H1 (cell line): ENCODE results near the gene DOCK1.

Experiments used
- EP300 ChIP-seq, 2 experiments: IDR thresholded peaks; 1 replicate in 1 of 2; 2 replicates in 1 of 2; pipeline ENCODE4 v1.6.1; 2011 to 2012; ENCODE audit warnings: low read depth in 2 of 2, low read length in 2 of 2, mild to moderate bottlenecking in 2 of 2, borderline replicate concordance in 1 of 2, inconsistent platforms in 1 of 2, moderate library complexity in 1 of 2
- RBBP5 ChIP-seq: IDR thresholded peaks from 2 replicates; pipeline ENCODE4 v1.7.1; 2012; ENCODE audit warnings: low read depth, mild to moderate bottlenecking, inconsistent platforms, low read length, moderate library complexity, borderline replicate concordance
- SRF ChIP-seq: IDR thresholded peaks from 2 replicates; pipeline ENCODE4 v1.6.1; 2011; ENCODE audit warnings: mild to moderate bottlenecking, low read depth, low read length, moderate library complexity
- TBP ChIP-seq: IDR thresholded peaks from 2 replicates; pipeline ENCODE4 v1.6.1; 2011; ENCODE audit warnings: low read depth, low read length, improper control_type of control experiment

GRCh38 chr10:126904818-126905701 lies at the start of gene DOCK1:
- no peak for TF ChIP-seq SRF
- no peak for TF ChIP-seq EP300 (IDR thresholded peaks at IDR 0.05; ENCODE audit: borderline replicate concordance in 1 of 2, low read depth in 2 of 2, low read length in 2 of 2)
- TF ChIP-seq TBP = no peak; the same call in 1 of the 2 replicates
- 0 out of 2 replicates have a peak, but pooled peaks have one; percentile 55 for TF ChIP-seq RBBP5
